Gastrocnemius medialis (tissue), 4 donors: ENCODE results near the gene BTBD19.

ENCODE experiments used
- POLR2A ChIP-seq, 2 donors: fragments of 450-650 bp; IDR thresholded peaks; one replicate each; pipeline ENCODE4 v1.6.1; 2017; ENCODE audit warnings: antibody characterized with exemption in 2 of 2, mild to moderate bottlenecking in 2 of 2, moderate library complexity in 2 of 2
- TF ChIP-seq, protein P1 (sequence below), 5 experiments: fragments of 450-650 bp in 3 of 5; fragments of 200-600 bp in 2 of 5; sonication (generic) in 2 of 5; IDR thresholded peaks in 4 of 5; conservative IDR thresholded peaks in 1 of 5; 1 replicate in 4 of 5; 2 replicates in 1 of 5; pipeline ENCODE4 v1.5.1; 2016 to 2019; ENCODE audit warnings: antibody characterized with exemption in 5 of 5, mild to moderate bottlenecking in 3 of 5, moderate library complexity in 3 of 5

- TF ChIP-seq POLR2A (IDR thresholded peaks at IDR 0.05) = no peak
- TF ChIP-seq, protein P1, sequence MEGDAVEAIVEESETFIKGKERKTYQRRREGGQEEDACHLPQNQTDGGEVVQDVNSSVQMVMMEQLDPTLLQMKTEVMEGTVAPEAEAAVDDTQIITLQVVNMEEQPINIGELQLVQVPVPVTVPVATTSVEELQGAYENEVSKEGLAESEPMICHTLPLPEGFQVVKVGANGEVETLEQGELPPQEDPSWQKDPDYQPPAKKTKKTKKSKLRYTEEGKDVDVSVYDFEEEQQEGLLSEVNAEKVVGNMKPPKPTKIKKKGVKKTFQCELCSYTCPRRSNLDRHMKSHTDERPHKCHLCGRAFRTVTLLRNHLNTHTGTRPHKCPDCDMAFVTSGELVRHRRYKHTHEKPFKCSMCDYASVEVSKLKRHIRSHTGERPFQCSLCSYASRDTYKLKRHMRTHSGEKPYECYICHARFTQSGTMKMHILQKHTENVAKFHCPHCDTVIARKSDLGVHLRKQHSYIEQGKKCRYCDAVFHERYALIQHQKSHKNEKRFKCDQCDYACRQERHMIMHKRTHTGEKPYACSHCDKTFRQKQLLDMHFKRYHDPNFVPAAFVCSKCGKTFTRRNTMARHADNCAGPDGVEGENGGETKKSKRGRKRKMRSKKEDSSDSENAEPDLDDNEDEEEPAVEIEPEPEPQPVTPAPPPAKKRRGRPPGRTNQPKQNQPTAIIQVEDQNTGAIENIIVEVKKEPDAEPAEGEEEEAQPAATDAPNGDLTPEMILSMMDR (IDR thresholded peaks at IDR 0.05 in 4 of 5, conservative IDR thresholded peaks at IDR 0.05 in 1 of 5) = no peak
Observed at GRCh38 chr1:44759077-44759476, 49.2 kb upstream of the BTBD19 start.
